SKM-1 treated with dmso at 0.1 percent for 144 hours (cell line): ENCODE data around the gene STK17A.
A peak's percentile ranks its signal among the peaks of the same experiment; 100 is the strongest.

ENCODE experiments used
- DNase-seq: peaks from one replicate; lab custom pipeline; 2025; ENCODE audit not compliant: unreplicated experiment; lab: John Stamatoyannopoulos, UW

STK17A gene

DNA sequence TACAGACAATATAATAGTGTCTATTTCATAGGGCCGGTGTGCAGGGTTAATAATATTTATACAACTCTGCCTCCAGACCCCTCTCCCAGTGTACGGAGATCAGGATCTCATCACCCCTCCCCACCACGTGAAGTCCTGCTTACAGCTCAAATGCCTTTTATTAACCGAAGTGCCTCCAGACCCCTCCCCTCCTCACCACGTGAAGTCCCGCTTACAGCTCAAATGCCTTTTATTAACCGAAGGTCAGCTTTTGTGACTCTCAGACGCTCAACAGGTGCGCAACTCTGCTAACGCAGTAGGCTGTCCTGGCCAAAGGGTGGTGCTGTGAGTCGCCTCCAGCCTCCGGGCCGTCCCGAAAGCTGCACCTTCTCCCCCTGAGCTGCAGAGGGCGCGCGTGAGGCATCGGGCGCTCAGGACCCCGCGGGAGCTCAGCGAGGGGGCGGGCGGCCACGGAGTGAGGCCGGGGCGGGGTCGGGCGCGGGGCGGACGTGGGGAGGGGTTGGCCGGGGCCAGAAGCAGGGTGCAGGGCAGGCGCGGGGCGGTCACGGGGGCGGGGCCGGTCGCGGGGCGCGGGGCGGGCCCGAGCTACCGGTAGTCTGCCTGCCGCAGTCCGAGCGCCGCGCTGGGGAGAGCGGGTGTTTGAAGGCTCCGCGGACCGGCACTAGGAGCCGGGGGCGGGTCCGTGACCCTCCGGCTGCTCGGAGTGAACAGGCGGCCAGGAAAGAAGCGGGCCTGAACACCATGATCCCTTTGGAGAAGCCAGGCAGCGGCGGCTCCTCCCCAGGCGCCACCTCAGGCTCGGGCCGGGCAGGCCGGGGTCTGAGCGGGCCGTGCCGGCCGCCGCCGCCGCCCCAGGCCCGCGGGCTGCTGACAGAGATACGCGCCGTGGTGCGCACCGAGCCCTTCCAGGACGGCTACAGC, at the start of gene STK17A:
Gene STK17A (plus strand): TSS at position 606 of the 921 bp plus-strand sequence. CDS start 136 bp downstream, at position 742.
- DNase-seq: peak; percentile 85

DNA sequence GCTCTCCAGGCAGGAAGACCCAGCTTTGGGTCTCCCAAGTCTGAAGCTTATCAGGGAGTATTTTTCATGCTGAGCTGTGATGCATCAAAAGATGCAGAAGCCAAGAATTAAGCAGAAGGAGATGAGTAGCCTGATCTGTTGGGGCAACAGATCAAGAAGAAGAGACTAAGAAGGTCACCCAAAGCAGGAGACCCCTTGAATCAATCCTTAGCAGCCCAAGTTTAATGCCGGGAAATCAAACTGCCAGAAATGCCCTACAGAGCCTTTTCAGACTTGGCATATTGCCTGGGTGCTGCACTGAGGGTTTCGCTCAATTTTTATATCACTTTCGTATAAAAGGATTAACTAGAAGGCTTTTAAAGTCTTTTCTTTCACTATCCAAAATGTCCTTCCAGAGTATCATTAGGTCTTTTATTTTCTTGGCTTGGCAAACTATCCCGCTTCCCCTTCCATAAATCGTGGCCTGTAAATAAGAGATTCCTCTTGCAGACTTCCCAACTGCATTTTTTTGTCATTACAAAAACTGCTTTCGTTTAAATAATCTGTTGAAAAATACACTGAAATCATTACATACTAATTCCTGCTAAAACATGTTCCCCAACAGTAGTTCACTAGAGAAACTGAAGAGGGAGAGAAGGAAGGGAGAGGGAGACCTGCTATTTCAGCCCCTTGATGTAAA, 49.0 kb upstream of the STK17A start:
- no peak for DNase-seq

DNA sequence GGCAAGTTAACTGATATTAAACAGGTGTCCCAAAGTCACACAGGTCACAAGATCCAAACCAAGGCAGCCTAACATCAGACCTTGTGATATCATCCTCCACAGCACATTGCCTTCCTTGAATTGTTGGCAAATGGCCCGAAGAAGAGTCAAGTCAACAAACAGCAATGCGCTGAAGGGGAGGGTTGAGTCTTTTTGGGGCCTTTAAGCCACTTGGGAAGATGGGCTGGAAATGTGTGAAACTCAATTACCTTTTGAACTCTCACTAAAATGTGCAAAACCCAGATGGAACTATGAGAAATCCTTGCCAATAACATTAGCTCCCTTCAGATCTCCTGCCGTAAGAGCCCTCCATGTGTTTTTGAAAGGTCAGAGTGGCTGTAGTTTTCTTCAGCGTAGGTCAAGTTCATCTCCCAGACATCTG, 47.9 kb upstream of the STK17A start:
- no peak for DNase-seq

DNA sequence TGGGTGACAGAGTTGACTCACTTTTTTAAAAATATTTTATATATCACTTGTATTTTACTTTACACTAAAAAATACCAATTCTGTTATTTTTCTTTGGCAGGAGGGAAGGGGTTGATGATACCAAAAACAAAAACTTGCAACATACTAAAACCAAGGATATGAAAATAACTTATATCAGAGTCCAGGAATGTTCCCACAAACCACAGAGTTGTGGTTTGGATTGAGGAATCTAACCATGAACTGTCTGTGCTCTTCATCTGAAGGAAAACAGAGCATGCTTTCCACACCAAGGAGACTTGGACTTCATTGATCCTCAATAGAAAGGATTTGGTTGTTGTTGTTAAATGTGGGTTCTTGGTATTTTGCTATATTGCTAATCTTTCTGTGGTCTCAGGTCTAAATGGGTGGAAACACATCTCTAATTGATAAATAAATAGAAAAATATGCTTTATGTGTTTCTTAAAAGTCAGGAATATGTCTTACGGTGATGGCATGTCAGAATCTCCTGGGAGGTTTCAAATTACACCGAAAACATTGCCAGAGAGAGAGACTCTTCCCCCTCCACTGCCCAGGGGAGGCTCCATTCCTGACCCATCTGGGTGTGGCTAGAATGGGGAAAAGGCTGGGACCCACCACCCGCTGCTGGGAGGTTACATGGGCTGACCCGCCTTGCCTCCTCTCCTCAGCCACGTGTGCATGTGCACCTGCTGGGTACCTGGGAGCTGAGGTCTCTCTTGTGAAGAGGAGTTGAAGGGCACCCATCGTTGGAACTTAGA, 46.9 kb upstream of the STK17A start:
- peak; percentile 8 for DNase-seq

DNA sequence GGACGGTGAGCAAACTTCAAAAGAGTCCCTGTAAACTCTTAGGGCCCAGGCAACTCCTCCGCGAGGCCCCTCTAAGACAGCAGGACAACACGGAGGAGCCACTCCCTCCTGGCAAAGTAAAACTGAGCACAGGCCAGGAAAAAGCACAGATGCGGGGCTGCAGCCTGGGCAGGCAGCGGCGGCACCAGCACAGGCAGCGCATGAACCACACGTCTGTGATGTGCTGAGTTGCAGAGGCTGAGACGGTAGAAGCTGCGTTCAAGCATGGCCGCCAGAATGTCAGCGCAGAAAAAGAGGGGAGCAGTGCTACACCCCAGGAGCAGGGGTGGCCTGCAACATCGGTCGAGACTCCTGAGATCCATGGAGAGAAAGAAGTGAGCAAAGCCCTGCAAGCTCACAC, 46.1 kb upstream of the STK17A start:
- no peak for DNase-seq

DNA sequence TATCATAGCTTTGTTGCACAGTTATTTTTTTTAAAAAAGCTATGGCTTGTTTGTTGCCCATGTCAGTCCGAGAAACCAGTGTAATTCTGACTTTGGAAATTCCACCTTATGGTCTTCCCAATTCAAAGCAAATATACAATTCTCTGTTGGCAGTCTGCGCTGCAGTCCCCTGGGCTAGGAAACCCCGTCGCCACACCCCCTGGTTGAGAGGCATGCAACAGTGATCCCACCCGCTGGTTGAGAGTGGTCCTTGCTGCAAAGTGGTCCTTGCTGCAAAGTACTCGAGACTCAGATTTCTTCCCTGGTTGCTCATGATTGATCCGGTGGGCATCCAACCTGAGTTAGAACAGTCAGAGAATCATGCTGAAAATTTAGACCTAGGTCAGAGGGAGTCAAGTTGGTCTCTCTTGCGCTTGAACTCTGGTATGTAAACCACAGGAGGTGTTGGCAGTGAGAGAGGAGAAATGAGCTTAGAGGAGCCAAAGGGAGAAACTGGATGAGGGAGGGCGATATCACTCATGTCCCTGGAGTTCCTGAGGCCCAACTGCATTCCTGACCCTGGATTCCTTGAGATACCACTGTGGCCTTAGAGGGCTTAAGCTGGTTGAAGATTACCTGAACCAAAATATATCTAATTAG, 45.0 kb upstream of the STK17A start:
- DNase-seq: no peak

DNA sequence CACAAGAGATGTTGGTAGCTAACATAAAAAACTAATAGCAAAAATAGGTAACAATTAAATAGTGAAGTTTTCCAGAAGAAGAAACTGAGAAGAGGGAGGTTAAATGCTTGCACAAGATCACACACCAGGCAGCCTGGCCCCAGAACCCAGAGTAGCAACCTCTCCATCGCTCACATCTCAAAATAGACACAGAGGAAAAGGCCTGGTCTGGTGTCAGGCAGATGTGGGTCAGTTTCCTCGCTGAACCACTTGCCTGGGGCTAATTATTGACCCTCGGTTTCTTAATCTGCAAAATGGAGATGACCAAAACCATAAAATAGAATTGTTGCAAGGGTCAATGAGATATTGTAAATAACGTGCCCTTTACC, 44.5 kb upstream of the STK17A start:
- no peak for DNase-seq

DNA sequence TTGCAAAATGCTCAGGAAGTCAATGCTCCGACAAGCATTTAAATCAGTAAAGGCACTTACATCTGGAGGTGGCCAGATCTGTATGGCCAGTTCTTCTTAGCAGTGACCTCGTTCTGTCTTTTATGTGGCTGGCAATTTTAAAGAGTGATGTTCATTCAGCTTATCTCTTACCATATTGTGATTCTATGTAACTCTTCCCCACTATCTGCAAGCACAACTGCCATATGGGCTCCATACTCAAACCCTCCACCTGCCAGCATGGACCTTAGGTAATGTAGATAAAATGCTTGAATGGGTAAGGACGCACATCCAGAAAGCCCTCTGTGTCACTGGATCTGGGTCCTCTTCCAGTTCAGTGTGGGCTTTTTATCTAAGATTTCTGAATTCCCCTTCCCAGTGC, 42.4 kb upstream of the STK17A start:
- DNase-seq: no peak

DNA sequence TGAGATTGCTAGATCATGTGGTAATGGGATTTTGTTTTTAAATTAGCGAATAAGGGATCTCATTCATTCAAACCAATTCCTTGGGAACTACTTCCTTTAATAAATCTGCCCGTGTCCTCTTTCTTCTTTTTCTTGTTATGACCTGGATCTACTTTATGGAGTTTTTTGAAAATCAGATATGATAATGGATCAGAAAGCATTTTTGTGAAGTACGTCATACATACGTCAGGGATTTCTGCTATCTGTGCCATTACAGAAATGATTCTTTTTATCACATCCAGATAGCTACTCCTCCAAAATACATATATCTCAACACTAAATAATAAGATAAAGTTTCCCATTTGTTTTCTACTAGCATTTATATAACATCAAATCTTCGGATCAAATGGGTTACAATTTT, 40.2 kb upstream of the STK17A start:
- DNase-seq: no peak

DNA sequence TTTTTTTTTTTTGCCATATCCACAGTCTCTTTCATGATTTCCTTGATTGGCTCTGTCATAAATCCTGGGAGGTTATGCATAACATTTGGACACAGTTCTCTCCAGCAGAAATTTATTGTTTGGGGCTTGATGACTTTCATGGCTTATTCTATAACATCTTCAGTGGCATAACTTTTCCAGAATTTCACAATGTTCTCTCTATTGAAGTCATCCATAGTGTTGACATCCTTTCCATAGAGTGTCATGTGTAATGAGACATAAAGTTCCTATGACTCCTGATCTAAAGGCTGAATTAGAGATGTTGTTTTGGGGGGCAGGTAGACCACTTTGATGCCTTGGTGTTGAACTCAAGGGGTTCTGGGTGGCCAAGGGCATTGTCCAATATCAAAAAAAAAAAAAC, 36.7 kb upstream of the STK17A start:
- DNase-seq: no peak

DNA sequence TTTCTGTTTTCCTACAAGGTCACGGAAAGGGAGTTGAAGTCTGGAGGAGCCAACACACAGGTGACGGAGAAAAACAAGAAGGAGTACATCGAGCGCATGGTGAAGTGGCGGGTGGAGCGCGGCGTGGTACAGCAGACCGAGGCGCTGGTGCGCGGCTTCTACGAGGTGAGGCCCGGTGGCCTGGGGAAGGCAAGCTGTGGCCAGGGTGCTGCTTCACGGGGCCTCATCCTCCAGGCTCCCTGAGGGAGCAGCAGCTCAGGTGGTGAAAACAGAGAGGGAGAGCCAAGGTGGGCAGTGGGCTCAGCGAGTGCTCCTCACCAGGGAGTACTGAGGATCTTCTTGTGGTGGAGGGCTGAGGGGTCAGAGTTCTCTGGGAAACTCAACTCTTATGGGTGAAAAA, 32.5 kb upstream of the STK17A start:
- no peak for DNase-seq

DNA sequence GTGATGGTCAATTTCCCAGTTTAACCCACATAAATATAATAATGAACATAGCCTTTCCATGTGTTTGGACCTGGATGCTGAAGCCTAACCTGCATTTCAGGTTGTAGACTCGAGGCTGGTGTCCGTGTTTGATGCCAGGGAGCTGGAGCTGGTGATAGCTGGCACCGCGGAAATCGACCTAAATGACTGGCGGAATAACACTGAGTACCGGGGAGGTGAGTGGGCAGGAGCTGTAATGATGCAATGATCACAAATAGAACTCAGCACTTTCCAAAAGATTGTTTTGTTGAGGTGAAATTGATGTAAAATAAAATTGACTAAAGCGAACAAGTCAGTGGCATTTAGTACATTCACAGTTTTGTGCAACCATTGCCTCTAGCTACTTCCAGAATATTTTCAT, 30.8 kb upstream of the STK17A start:
- no peak for DNase-seq

DNA sequence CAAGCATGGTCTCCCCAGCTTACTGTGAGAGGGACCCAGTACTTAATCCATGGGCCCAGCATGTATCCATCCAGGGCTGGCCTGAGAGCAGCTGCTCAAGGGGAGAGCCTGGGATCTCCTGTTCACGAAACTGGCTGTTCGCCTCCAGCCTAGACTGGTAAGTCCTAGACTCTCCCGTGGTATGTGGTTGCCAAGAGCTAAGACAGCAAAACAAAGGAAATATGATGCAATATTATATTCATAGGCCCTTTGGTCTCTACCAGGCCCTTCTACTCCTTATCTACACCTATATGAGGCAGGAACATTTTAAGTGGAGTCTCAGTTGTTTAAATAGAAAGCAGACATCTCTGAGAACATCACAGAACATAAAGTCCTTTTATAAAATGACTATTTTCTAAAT, 28.9 kb upstream of the STK17A start:
- peak; percentile 21 for DNase-seq

DNA sequence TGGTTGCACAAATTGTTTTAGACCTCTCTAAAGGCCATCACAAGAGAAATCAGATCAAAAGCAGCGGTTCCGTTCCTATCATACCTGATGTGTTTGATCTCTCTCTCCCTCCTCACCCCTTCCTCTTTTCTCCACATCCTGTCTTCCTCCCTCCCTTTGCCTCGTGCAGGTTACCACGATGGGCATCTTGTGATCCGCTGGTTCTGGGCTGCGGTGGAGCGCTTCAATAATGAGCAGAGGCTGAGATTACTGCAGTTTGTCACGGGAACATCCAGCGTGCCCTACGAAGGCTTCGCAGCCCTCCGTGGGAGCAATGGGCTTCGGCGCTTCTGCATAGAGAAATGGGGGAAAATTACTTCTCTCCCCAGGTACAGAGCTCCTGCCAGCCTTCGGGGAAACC, 28.5 kb upstream of the STK17A start:
- no peak for DNase-seq

DNA sequence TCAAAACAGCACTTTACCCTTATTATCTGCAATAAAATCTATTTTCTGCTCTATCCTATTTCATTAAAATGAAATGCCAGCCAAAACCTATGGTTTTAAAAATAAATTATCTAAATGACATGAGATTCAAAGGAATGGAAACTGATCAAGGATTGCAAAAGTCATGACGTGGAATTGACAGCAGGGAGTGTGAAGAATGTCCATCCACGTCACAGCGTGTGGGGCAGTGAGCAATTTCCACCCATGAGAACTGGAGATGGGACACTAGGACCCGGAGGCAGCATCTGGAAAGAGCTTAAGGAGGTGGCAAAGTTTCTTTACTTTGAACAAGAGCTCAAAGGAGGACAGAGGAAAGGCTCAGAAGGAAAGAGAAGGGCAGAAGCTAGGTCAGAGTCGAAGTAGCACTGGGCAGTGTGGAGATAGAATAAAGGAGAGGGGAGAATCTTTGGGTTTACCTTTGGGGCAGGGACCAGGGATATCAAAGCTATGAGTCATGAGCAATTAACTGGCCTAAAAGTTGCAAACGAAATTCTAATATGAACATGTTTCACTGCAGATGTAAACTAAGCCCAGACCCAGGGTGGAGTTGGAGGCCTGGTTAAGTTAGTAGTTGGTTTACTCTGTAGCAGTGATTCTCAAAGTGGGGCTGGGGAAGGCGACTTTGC, 24.9 kb upstream of the STK17A start:
- DNase-seq: no peak

DNA sequence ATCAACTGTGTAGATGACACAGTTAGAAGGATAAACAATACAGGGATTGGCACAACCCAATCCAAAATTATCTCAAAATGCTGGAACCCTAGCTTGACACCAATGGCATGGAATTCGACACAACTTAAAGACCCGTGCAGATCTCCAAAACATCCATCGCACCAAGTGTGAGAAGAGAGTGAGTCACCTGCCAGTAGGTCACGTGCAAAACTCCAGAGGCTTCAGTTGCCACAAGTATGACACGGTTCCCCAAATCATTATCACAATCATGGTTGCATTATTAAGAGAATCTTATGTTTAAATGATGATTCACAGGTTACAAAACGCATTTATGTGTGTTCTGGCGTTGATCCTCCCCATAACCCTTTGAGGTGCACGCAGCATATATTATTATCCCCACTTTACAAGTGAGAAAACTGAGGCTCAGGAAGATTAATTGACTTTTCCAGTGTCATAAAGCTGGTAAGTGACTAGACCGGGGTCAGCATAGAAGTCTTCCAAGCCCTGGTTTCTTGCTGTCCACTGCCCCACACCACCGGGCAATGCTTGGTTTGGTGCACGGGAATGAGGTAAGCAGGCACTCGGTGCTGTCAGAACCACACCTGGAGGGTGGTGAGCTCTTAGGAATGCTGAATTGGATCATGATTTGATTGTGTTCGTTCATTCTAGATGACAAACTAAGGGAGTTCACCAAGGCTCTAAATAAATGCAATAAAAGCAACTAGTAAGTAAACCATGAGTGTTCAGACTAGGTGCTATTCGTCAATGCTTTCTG, 23.6 kb upstream of the STK17A start:
- no peak for DNase-seq

DNA sequence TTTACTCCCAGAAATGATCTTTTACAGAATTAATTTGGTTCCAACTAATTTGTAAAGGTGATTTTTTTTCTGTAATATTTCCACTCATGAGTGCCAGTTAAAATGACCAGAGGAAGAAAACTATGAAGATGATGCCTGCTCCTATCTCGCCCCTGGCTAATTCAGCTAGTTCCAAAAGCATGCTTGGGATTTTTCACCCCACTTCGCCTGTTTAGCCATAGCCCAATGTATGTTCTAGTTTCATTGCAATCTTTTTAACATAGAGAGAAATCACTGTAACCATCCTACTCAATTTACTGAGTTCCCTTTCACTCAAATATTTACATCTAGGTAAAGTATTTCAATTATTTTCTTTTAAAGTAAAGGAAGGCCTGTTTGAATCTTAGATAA, 23.0 kb upstream of the STK17A start:
- no peak for DNase-seq

DNA sequence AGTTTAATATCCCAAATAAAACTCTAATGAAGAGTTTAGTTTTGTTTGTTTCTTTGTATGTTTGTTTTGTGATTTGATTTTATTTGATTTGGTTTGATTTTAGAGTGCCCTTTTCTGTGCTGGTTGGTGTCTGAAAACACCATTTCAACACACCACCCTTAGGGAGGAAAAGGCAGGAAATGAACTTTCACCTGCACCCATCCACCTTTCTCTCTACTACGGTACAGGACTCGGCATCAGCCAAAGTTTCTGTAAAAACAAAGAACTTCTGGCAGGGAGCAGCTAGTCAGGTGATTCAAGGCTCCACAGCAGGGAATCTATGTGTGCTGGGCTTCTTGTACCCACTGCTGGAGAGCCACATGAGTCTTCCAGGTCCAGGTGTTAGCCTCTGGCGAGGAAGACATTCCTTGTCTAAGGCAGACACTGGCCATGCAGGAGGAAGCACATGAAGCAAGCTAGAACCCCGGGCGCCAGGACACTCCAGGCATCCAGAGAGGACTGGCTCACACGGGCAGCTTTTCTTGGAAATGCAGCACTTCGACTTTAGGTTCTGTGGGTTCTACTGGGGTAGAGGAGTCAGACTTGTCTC, 22.1 kb upstream of the STK17A start:
- DNase-seq: no peak

DNA sequence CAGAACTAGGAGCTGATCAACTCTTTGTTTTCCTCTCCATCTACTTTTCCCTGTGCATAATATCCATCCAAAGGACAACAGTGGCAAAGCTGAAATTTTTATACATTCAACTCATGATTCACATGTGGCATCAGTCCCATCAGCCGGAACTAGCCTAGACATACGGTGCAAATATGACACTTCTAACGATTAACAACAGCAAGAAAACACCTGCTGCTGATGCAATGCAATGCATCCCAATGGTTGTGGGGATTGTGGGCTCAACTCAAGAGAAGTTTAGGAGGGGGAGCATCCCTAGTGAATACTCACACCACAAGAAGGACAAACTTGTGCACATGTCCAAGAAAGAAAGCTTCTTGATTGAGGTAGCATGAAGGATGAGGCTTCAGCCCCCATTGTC, 20.5 kb upstream of the STK17A start:
- no peak for DNase-seq

DNA sequence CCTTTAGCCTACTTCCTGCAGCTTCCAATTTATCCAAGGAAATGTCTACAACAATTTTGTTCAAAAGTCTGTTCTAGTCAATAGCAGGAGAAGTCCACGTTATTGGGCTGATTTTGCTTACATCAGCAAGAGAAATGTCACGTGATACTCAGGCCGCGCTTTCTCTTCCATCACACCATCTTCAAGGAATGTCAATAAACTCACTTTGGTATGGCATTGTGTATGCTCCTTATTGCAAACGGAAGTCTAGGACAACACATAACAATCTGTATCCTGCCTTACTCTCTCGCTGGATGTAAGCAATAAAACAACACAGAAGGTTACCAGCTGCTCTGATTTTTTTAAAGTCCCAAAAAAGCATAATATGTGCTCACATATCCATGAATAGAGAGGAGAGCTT, 17.1 kb upstream of the STK17A start:
- no peak for DNase-seq
